ENCODE results near the gene LHX6. TPM values are rescaled to one million over a fixed set of nuclear protein-coding genes. Genes with fewer than 3 reads are reported as not detected.

LHX6 gene
- total and polyA plus RNA-seq, 7 experiments from 2014 or later: not detected

DNA sequence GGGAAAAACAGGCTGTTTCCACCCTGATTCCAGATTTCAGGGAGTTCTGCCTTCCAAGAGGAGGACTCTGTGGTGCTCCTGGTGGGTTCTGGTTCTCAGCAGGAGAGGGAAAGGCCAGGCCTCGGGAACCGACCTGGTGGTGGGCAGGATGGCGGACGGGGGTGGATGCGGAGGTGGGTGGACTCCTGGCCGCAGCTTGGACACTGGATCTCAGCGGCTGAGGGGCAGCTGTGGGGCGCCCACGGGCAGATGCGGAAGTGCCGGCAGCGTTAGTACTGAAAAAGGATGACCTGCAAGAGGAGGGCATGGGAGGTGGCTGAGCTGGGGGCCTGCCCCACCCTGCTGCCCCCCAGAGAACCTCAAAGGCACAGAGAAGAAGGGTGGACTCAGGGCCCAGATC lies 24.3 kb downstream of the LHX6 start:
- no peak for ATAC-seq
- H3K4me3 ChIP-seq (ENCODE audit: low read length): no peak overlapping the region
- Mint-ChIP-seq H3K36me3 (no peaks in the 10 kb centered on the region), H3K9me3 (no peaks in the 10 kb centered on the region), H3K4me3 (no peak overlapping the region), H3K4me1 (no peaks in the 10 kb centered on the region), H3K27me3 (peaks cover 0 to 20% (median 14%) of the 10 kb centered on the region in 5 donors), H3K27ac (no peak overlapping the region)
- no peak overlapping the region for H3K27ac ChIP-seq (ENCODE audit: low read depth, low read length)
- no peak for DNase-seq
- ChIA-PET POLR2A (no interaction called here), CTCF (no interaction called here)
- no peaks in the 10 kb centered on the region for H3K27me3 ChIP-seq (ENCODE audit: control insufficient read depth in 2 of 2, insufficient read depth in 2 of 2, low read length in 2 of 2)
- H3K36me3 ChIP-seq (ENCODE audit: control insufficient read depth in 2 of 3, insufficient read depth in 3 of 3, low read length in 3 of 3): no peaks in the 10 kb centered on the region
- intact Hi-C loops (cut with micrococcal nuclease): no loop called here
- H3K4me1 ChIP-seq (ENCODE audit: control insufficient read depth in 2 of 2, insufficient read depth in 2 of 2, low read length in 2 of 2): no peaks in the 10 kb centered on the region
- no peaks in the 10 kb centered on the region for H3K9me3 ChIP-seq (ENCODE audit: control insufficient read depth in 2 of 3, low read length in 3 of 3)

DNA sequence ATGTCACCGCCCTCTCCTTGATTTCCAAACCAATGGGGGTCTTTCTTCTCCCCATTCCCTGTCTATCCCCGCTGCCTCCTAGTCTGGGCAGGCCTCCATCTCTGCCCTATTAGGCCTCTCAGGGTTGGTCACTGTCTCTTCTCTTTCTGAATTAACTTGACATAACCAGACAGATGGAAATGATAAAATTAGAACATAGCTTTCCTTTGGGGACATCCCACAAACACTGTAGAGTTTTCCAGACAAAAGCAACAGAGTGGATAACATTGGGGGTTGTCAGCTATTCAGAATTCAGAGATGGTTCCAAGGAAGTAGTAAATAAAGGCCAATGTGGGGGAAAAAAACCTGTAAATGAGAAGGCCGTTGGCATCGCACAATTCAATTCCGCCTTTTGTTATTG lies 24.7 kb downstream of the LHX6 start:
- H3K9me3 Mint-ChIP-seq: no peaks in the 10 kb centered on the region
- ATAC-seq (no peak), DNase-seq (no peak)
- no peak overlapping the region for H3K27ac Mint-ChIP-seq
- Histone ChIP-seq H3K27ac (ENCODE audit: low read depth, low read length) (no peak overlapping the region), H3K9me3 (ENCODE audit: control insufficient read depth in 2 of 3, low read length in 3 of 3) (no peaks in the 10 kb centered on the region), H3K4me3 (ENCODE audit: low read length) (no peak overlapping the region), H3K4me1 (ENCODE audit: control insufficient read depth in 2 of 2, insufficient read depth in 2 of 2, low read length in 2 of 2) (no peaks in the 10 kb centered on the region), H3K36me3 (ENCODE audit: control insufficient read depth in 2 of 3, insufficient read depth in 3 of 3, low read length in 3 of 3) (no peaks in the 10 kb centered on the region), H3K27me3 (ENCODE audit: control insufficient read depth in 2 of 2, insufficient read depth in 2 of 2, low read length in 2 of 2) (no peaks in the 10 kb centered on the region)
- intact Hi-C loops (cut with micrococcal nuclease): no loop called here
- H3K4me3 Mint-ChIP-seq: no peak overlapping the region
- POLR2A ChIA-PET: no interaction called here
- H3K36me3 Mint-ChIP-seq: no peaks in the 10 kb centered on the region
- H3K4me1 Mint-ChIP-seq: no peaks in the 10 kb centered on the region
- CTCF ChIA-PET: no interaction called here
- peaks cover 0 to 15% (median 14%) of the 10 kb centered on the region in 5 donors for H3K27me3 Mint-ChIP-seq

DNA sequence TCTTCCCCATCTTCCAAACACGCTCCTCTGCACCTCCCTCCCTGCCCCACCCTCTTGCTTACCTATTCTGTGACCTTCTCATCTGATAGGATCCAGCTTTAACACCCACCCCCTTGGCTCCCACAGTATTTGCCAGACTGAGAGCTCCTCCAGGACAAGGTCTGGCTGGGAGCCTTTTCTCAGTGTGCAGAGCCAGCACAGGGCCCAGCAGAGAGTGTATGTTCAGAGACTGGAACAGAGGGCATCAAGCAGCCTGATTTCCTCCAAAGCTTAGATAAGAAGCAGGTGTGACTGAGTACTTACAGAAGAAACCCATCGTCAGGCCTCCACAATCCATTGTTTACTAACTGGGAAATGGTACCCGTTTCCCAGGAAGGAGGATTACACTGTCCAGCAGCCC lies 26.6 kb downstream of the LHX6 start:
- Histone ChIP-seq H3K27ac (ENCODE audit: low read depth, low read length) (no peak overlapping the region), H3K9me3 (ENCODE audit: control insufficient read depth in 2 of 3, low read length in 3 of 3) (no peaks in the 10 kb centered on the region), H3K36me3 (ENCODE audit: control insufficient read depth in 2 of 3, insufficient read depth in 3 of 3, low read length in 3 of 3) (no peaks in the 10 kb centered on the region), H3K27me3 (ENCODE audit: control insufficient read depth in 2 of 2, insufficient read depth in 2 of 2, low read length in 2 of 2) (no peaks in the 10 kb centered on the region), H3K4me1 (ENCODE audit: control insufficient read depth in 2 of 2, insufficient read depth in 2 of 2, low read length in 2 of 2) (no peaks in the 10 kb centered on the region), H3K4me3 (ENCODE audit: low read length) (no peak overlapping the region)
- POLR2A ChIA-PET: no interaction called here
- Mint-ChIP-seq H3K9me3 (no peaks in the 10 kb centered on the region), H3K27me3 (peaks cover 0 to 7% (median 4%) of the 10 kb centered on the region in 5 donors), H3K4me1 (peaks cover 0 to 3% (median 0%) of the 10 kb centered on the region in 7 donors), H3K36me3 (no peaks in the 10 kb centered on the region), H3K4me3 (no peak overlapping the region), H3K27ac (no peak overlapping the region)
- CTCF ChIA-PET: no interaction called here
- ATAC-seq (no peak), DNase-seq (no peak)
- intact Hi-C loops (cut with micrococcal nuclease): no loop called here

DNA sequence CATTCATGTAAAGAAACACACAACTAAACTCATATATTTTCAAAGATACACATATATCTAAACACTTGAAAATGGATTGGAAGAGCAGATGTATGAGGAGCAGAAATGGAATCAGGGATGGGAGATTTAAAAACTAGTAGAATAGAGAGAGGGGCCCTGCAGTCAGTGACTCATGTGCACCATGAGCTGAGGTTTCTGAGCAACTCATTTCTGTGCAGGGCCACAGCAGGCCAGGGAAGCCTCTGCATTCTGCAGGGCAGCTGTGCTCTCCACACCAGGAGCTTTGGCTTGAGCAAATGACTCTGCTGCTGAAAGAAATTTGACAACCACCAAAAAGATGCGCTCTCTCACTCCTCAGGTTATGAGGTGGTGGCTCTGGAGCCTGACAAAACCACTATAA lies 27.1 kb downstream of the LHX6 start:
- no peak for ATAC-seq

DNA sequence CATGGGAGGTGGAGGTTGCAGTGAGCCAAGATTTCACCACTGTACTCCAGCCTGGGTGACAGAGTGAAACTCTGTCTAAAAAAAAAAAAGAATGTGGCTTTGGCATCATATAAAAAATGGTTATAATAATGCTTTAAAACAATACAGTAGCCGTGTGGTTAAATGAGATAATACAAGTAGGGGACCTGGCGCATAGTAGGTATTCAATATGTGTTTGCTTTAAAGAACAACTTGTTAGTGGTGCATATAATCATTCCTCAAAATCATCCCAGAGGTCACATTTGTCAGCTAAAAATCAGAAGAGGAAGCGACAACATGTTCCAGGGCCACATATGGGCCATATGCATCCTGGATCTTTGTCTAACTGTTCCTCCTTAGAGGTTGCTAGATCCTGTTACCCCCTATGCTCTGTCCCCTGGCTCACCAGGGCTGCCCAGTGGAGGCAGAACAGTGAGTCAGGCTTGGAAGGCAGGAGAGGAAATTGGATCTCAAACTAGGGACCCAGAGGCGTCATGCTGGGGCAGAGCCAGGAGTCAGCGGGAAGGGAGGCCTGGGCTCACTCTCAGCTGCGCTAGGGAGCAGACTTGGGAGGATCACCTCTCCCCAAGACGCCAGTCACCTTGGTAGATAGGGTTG lies 27.7 kb downstream of the LHX6 start:
- H3K36me3 ChIP-seq (ENCODE audit: control insufficient read depth in 2 of 3, insufficient read depth in 3 of 3, low read length in 3 of 3): no peaks in the 10 kb centered on the region
- no peaks in the 10 kb centered on the region for H3K9me3 Mint-ChIP-seq
- H3K27me3 Mint-ChIP-seq: peaks cover 0 to 10% (median 0%) of the 10 kb centered on the region in 5 donors
- no peaks in the 10 kb centered on the region for H3K36me3 Mint-ChIP-seq
- no peak overlapping the region for H3K4me3 ChIP-seq (ENCODE audit: low read length)
- ChIA-PET POLR2A (no interaction called here), CTCF (no interaction called here)
- no peak overlapping the region for H3K27ac Mint-ChIP-seq
- DNase-seq: no peak
- no peak overlapping the region for H3K27ac ChIP-seq (ENCODE audit: low read depth, low read length)
- no peaks in the 10 kb centered on the region for H3K4me1 ChIP-seq (ENCODE audit: control insufficient read depth in 2 of 2, insufficient read depth in 2 of 2, low read length in 2 of 2)
- H3K4me1 Mint-ChIP-seq: peaks cover 0 to 3% (median 0%) of the 10 kb centered on the region in 7 donors
- H3K27me3 ChIP-seq (ENCODE audit: control insufficient read depth in 2 of 2, insufficient read depth in 2 of 2, low read length in 2 of 2): no peaks in the 10 kb centered on the region
- H3K9me3 ChIP-seq (ENCODE audit: control insufficient read depth in 2 of 3, low read length in 3 of 3): no peaks in the 10 kb centered on the region
- ATAC-seq: no peak
- intact Hi-C loops (cut with micrococcal nuclease): no loop called here
- no peak overlapping the region for H3K4me3 Mint-ChIP-seq

More for the DNA sequence above, 27.1 kb downstream of the LHX6 start:
- ChIA-PET POLR2A (no interaction called here), CTCF (no interaction called here)
- no peaks in the 10 kb centered on the region for H3K4me1 ChIP-seq (ENCODE audit: control insufficient read depth in 2 of 2, insufficient read depth in 2 of 2, low read length in 2 of 2)
- no peaks in the 10 kb centered on the region for H3K36me3 Mint-ChIP-seq
- H3K9me3 ChIP-seq (ENCODE audit: control insufficient read depth in 2 of 3, low read length in 3 of 3): no peaks in the 10 kb centered on the region
- H3K27me3 Mint-ChIP-seq: peaks cover 0 to 8% (median 0%) of the 10 kb centered on the region in 5 donors
- no peak for DNase-seq
- no peak overlapping the region for H3K27ac Mint-ChIP-seq
- no peaks in the 10 kb centered on the region for H3K36me3 ChIP-seq (ENCODE audit: control insufficient read depth in 2 of 3, insufficient read depth in 3 of 3, low read length in 3 of 3)
- no peak overlapping the region for H3K4me3 ChIP-seq (ENCODE audit: low read length)
- peaks cover 0 to 3% (median 0%) of the 10 kb centered on the region in 7 donors for H3K4me1 Mint-ChIP-seq
- intact Hi-C loops (cut with micrococcal nuclease): no loop called here
- H3K4me3 Mint-ChIP-seq: no peak overlapping the region
- no peak overlapping the region for H3K27ac ChIP-seq (ENCODE audit: low read depth, low read length)
- H3K27me3 ChIP-seq (ENCODE audit: control insufficient read depth in 2 of 2, insufficient read depth in 2 of 2, low read length in 2 of 2): no peaks in the 10 kb centered on the region
- H3K9me3 Mint-ChIP-seq: no peaks in the 10 kb centered on the region

DNA sequence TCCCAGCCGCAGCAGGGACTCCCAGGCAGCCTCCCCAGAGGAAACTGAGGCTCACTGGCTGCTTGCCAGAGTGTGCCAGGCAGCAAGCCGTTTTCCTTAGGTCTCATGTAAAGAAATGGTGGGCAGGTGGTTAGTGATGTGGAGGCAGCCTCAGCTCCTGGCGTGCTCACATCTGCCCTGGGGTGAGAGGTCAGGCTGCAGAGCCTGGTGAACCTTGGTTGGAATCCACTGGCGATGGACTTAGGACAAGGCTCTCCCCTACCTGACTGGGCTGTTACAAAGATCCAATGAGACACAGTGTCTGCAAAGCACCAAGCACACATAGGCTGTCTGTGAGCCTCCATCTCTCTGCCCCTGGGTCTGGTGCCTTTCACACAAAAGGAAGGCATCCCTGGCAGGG lies 30.9 kb downstream of the LHX6 start:
- H3K27ac Mint-ChIP-seq: no peak overlapping the region
- intact Hi-C loops (cut with micrococcal nuclease): no loop called here
- Histone ChIP-seq H3K36me3 (ENCODE audit: control insufficient read depth in 2 of 3, insufficient read depth in 3 of 3, low read length in 3 of 3) (no peaks in the 10 kb centered on the region), H3K9me3 (ENCODE audit: control insufficient read depth in 2 of 3, low read length in 3 of 3) (no peaks in the 10 kb centered on the region), H3K27me3 (ENCODE audit: control insufficient read depth in 2 of 2, insufficient read depth in 2 of 2, low read length in 2 of 2) (no peaks in the 10 kb centered on the region), H3K27ac (ENCODE audit: low read depth, low read length) (no peak overlapping the region), H3K4me3 (ENCODE audit: low read length) (no peak overlapping the region), H3K4me1 (ENCODE audit: control insufficient read depth in 2 of 2, insufficient read depth in 2 of 2, low read length in 2 of 2) (no peaks in the 10 kb centered on the region)
- H3K4me1 Mint-ChIP-seq: peaks cover 0 to 3% (median 0%) of the 10 kb centered on the region in 7 donors
- ATAC-seq: no peak
- H3K27me3 Mint-ChIP-seq: peaks cover 0 to 10% (median 0%) of the 10 kb centered on the region in 5 donors
- ChIA-PET POLR2A (no interaction called here), CTCF (no interaction called here)
- H3K9me3 Mint-ChIP-seq: no peaks in the 10 kb centered on the region
- H3K36me3 Mint-ChIP-seq: no peaks in the 10 kb centered on the region
- H3K4me3 Mint-ChIP-seq: no peak overlapping the region
- DNase-seq: no peak

DNA sequence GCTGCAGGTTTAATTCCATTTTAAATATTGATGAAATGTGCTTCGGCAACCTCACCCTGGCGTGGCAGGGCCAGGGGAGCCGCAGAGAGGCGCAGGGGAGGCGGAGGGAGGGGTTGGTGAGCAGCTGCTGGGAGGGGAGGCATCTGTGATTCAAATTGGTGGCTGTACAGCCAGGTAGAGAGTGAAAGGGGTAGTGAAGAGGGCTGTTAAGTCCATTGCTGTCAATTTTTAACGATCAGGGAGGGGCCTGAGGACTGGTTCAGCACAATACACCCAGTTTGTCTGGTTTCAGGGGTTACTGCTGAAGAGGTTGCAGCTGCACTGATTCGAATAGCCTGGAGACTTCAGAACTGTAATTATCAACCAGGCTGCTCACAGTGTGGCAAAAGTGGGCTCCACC lies 31.3 kb downstream of the LHX6 start:
- H3K36me3 ChIP-seq (ENCODE audit: control insufficient read depth in 2 of 3, insufficient read depth in 3 of 3, low read length in 3 of 3): no peaks in the 10 kb centered on the region
- Mint-ChIP-seq H3K36me3 (no peaks in the 10 kb centered on the region), H3K27me3 (peaks cover 0 to 10% (median 0%) of the 10 kb centered on the region in 5 donors), H3K27ac (no peak overlapping the region), H3K4me1 (peaks cover 0 to 3% (median 0%) of the 10 kb centered on the region in 7 donors), H3K4me3 (no peak overlapping the region), H3K9me3 (no peaks in the 10 kb centered on the region)
- ATAC-seq (no peak), DNase-seq (no peak)
- ChIA-PET POLR2A (no interaction called here), CTCF (no interaction called here)
- H3K27ac ChIP-seq (ENCODE audit: low read depth, low read length): no peak overlapping the region
- H3K4me3 ChIP-seq (ENCODE audit: low read length): no peak overlapping the region
- H3K9me3 ChIP-seq (ENCODE audit: control insufficient read depth in 2 of 3, low read length in 3 of 3): no peaks in the 10 kb centered on the region
- H3K4me1 ChIP-seq (ENCODE audit: control insufficient read depth in 2 of 2, insufficient read depth in 2 of 2, low read length in 2 of 2): no peaks in the 10 kb centered on the region
- intact Hi-C loops (cut with micrococcal nuclease): no loop called here
- no peaks in the 10 kb centered on the region for H3K27me3 ChIP-seq (ENCODE audit: control insufficient read depth in 2 of 2, insufficient read depth in 2 of 2, low read length in 2 of 2)

Data from naive thymus-derived CD4-positive, alpha-beta T cell (primary cell).